ENCODE results near the gene ISL1.

DNA sequence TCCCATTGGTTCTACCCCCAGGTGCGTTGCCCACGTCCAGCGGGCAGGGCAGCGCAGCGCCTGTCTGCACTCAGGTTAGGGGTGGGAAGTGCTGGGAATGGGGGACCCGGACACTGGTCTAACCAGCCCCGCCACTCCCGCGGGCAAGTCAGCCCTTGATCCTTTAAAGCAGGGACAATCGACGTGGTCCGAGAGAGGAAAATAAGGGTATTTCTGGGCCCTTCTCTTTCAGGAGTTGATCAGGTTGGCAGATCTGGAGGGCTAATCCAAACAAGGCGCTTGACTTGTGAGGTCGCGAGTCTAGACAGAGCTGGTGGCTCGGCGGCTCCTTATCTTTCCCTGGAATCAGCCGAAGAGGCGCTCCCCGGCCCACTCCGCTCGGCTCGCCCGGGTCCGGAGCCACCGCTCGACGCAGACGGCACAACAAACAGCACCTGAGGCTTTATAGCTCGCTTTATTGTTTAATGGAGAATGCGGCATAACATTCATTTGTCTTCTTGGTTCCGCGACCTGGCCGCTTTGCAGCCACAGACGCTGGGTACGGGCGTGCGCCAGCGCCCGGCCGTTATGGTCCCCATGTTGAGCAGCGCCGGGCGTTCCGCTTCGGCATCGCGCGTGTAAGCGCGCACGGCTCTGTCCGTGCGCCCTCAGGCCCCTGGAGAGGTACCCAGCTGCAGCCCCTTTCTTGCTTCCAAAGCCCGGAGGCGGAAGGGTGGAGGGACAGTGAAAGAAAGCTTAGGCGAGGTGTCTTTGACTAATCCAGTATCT, 15.8 kb downstream of the ISL1 start:
- TF ChIP-seq, protein P1, sequence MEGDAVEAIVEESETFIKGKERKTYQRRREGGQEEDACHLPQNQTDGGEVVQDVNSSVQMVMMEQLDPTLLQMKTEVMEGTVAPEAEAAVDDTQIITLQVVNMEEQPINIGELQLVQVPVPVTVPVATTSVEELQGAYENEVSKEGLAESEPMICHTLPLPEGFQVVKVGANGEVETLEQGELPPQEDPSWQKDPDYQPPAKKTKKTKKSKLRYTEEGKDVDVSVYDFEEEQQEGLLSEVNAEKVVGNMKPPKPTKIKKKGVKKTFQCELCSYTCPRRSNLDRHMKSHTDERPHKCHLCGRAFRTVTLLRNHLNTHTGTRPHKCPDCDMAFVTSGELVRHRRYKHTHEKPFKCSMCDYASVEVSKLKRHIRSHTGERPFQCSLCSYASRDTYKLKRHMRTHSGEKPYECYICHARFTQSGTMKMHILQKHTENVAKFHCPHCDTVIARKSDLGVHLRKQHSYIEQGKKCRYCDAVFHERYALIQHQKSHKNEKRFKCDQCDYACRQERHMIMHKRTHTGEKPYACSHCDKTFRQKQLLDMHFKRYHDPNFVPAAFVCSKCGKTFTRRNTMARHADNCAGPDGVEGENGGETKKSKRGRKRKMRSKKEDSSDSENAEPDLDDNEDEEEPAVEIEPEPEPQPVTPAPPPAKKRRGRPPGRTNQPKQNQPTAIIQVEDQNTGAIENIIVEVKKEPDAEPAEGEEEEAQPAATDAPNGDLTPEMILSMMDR (conservative IDR thresholded peaks at IDR 0.05): no peak
- no peak for TF ChIP-seq EZH2 (IDR thresholded peaks at IDR 0.05; ENCODE audit: low read depth)
